Fibroblast of lung (primary cell): ENCODE measurements around the gene POM121L2.

Source experiments
- EZH2 ChIP-seq: IDR thresholded peaks from 2 replicates; pipeline ENCODE4 v1.5.1; 2012; ENCODE audit warnings: low read length, control low read depth, mild to moderate bottlenecking; ENCODE audit errors: missing control alignments
- TF ChIP-seq, protein P1 (sequence below), 2 donors: IDR thresholded peaks in 1 of 2; conservative IDR thresholded peaks in 1 of 2; 1 replicate in 1 of 2; 2 replicates in 1 of 2; pipeline ENCODE4 v1.5.1; 2011 to 2012; ENCODE audit warnings: low read length in 2 of 2, control low read depth in 1 of 2, inconsistent platforms in 1 of 2, low read depth in 1 of 2, mild to moderate bottlenecking in 1 of 2

DNA sequence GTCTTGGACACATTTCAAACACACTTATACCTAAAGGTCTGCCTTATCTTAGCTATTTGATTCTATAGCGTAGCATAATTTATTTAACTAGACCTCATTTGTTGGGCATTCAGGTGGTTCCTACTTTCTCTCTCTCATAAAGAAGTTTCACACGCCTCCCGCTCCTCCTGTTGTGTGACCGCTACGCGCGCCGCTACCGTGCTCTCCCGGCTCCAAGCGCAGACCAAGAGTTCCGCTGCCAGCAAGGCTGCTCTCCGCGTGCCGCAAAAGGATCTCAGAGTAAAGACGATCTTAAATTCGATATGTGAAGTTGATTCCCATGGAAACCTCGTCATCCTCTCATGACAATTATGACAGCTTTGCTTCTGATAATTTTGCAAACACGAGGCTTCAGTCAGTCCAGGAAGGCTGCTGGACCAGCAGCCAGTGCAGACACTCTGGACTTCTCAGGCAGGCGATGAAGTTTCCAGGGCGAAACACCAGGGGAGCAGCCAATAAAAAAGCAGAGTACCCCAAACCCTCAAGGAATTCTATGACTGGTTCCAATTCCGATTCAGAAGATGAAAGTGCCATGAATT is 44.1 kb downstream of the POM121L2 start:
- TF ChIP-seq, protein P1, sequence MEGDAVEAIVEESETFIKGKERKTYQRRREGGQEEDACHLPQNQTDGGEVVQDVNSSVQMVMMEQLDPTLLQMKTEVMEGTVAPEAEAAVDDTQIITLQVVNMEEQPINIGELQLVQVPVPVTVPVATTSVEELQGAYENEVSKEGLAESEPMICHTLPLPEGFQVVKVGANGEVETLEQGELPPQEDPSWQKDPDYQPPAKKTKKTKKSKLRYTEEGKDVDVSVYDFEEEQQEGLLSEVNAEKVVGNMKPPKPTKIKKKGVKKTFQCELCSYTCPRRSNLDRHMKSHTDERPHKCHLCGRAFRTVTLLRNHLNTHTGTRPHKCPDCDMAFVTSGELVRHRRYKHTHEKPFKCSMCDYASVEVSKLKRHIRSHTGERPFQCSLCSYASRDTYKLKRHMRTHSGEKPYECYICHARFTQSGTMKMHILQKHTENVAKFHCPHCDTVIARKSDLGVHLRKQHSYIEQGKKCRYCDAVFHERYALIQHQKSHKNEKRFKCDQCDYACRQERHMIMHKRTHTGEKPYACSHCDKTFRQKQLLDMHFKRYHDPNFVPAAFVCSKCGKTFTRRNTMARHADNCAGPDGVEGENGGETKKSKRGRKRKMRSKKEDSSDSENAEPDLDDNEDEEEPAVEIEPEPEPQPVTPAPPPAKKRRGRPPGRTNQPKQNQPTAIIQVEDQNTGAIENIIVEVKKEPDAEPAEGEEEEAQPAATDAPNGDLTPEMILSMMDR (conservative IDR thresholded peaks at IDR 0.05 in 1 of 2, IDR thresholded peaks at IDR 0.05 in 1 of 2; ENCODE audit: low read depth in 1 of 2, low read length in 2 of 2), result no peak
- TF ChIP-seq EZH2, result no peak
